22Rv1 (cell line): ENCODE measurements around the gene UBE3C.
"Not testable (repeated sequence)": the region's sequence is repeated elsewhere in the genome, so short reads cannot be mapped to it uniquely, and the experiment has no call there.

Experiments used
- H3K27ac ChIP-seq: fragments of 450-650 bp; 2 replicates; pipeline ENCODE4 v1.5.1; 2017
- ZFX ChIP-seq: fragments of 450-650 bp; IDR thresholded peaks from 2 replicates; pipeline ENCODE4 v1.6.1; 2017; ENCODE audit warnings: antibody characterized with exemption, borderline replicate concordance
- TF ChIP-seq, protein P1 (sequence below): fragments of 450-650 bp; IDR thresholded peaks from 2 replicates; pipeline ENCODE4 v1.5.1; 2017; ENCODE audit warnings: mild to moderate bottlenecking

UBE3C gene

DNA sequence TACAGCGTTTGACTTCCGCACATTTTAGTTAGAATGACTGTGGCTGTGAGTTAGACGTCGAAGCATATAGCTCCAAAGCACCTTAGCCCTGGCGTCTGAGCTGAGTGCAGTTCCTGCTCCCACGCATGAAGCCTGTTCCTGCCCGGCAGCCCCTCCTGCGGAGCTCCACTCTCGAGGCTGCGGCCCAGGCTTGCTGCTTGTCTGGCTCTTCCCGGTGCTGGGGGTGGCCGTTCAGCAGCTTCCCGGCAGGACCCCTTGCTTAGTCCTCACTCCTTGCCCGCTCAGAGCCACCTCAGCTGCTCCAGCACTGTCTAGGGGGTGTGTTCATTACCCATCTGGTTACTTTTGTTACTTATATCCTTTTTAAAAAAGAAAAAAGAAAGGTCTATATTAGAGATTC, 109.9 kb downstream of the UBE3C start:
- TF ChIP-seq, protein P1, sequence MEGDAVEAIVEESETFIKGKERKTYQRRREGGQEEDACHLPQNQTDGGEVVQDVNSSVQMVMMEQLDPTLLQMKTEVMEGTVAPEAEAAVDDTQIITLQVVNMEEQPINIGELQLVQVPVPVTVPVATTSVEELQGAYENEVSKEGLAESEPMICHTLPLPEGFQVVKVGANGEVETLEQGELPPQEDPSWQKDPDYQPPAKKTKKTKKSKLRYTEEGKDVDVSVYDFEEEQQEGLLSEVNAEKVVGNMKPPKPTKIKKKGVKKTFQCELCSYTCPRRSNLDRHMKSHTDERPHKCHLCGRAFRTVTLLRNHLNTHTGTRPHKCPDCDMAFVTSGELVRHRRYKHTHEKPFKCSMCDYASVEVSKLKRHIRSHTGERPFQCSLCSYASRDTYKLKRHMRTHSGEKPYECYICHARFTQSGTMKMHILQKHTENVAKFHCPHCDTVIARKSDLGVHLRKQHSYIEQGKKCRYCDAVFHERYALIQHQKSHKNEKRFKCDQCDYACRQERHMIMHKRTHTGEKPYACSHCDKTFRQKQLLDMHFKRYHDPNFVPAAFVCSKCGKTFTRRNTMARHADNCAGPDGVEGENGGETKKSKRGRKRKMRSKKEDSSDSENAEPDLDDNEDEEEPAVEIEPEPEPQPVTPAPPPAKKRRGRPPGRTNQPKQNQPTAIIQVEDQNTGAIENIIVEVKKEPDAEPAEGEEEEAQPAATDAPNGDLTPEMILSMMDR, result no peak
- no peak for TF ChIP-seq ZFX
- H3K27ac ChIP-seq, result no peak overlapping the region

DNA sequence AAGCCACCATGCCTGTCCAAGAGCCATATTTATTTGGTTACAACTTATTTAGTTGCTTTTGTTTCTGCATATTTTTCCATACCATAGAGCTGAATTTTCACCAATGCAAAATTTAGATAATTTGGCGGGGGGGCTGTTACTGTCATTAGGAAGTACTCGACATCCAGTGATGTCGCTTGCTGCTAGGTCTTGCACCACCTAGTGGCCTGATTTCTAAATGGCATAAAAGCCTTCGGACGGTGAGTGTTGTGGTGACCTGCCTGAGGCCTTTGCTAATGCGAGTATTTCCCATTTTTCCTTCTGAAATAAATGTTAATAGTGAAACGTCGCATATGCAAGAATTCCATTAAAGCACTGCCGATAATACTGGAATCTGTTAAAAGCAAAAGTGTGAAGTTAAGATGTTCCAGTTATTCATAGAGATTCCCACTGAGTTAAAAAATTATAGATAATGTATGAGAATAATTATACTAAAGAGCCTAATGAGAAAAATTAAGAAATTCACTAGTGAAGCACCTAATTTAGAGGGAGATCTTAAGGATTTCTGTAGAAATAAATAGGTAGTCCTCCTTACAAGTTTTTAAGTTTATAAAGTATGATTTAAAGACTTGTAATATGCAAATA, 112.0 kb downstream of the UBE3C start:
- TF ChIP-seq ZFX, result no peak
- TF ChIP-seq, protein P1, result peak; percentile 99
- H3K27ac ChIP-seq, result no peak overlapping the region

DNA sequence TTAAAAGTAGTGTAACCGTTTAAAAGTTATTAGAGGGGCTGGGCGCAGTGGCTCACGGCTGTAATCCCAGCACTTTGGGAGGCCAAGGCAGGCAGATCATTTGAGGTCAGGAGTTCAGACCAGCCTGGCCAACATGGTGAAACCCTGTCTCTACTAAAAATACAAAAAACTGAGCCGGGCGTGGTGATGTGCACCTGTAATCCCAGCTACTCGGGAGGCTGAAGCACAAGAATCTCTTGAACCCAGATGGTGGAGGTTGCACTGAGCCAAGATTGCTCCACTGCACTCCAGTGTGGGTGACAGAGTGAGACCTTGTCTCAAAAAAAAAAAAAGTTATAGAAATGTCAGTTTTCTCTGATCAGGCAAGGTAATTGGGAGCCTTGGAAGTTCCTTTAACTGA, 113.1 kb downstream of the UBE3C start:
- H3K27ac ChIP-seq, result not testable (repeated sequence)

DNA sequence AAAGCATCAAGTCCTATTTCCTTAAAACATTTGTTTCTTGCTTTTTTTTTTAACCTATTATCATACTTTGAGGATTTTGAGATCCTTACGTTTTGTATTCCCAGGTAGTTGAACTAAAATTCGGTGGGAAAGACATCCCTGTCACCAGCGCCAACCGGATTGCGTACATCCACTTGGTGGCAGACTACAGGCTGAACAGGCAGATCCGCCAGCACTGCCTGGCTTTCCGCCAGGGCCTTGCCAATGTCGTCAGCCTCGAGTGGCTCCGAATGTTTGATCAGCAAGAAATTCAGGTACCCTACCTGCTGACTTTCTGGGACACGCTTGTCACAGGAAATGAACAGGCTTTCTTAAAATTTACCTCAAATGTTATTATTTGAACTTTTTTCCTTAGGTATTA, 115.1 kb downstream of the UBE3C start:
- TF ChIP-seq ZFX, result no peak
- TF ChIP-seq, protein P1, result peak; percentile 87
- peak overlapping the region; percentile 9; the same call in 1 of the 2 replicates for H3K27ac ChIP-seq

DNA sequence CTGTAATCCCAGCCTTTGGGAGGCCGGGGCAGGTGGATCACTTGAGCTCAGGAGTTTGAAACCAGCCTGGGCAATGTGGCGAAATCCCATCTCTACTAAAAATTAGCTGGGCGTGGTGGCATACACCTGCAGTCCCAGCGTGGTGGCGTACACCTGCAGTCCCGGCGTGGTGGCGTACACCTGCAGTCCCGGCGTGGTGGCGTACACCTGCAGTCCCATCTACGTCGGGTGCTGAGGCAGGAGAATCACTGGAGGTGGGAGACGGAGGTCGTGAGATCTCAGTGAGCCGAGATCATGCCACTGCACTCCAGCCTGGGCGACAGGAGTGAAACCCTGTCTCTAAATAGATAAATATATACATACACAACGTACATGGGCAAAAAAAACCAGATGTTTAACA, 116.1 kb downstream of the UBE3C start:
- H3K27ac ChIP-seq, result not testable (repeated sequence)

DNA sequence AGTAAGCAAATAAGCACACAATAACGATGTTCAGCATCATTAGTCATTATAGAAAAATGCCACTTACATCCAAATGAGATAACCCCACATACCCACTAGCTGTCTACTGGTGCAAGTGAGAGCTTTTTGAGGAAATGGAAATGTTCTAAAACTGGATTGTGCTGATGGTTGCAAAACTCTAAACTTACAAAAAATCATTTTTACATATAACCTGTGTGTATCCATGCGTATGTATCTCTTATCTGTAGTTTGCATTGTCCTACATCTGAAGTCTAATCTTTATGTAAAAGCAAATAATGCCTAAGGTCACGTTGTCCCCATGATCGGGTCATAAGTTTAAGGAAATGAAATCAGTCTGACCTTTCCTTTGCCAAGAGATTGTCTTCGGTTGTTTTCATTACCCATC, 116.5 kb downstream of the UBE3C start:
- TF ChIP-seq, protein P1, result no peak
- TF ChIP-seq ZFX, result no peak

DNA sequence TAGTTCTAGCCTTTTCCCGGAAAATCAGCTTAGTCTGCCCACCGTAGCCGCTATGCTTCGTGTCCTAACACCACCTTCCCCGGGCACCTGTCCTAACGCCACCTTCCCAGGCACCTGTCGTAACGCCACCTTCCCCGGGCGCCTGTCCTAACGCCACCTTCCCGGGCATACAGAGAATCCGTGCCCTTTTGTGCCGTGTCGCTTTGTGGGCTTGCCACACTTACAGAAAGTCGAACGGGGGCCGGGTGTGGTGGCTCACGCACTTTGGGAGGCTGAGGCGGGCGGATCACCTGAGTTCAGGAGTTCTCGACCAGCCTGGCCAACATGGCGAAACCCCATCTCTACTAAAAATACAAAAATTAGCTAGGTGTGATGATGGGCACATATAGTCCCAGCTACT, 124.4 kb downstream of the UBE3C start:
- no peak for TF ChIP-seq ZFX
- TF ChIP-seq, protein P1, result no peak
- H3K27ac ChIP-seq, result no peak overlapping the region

More for the DNA sequence above, 116.5 kb downstream of the UBE3C start:
- H3K27ac ChIP-seq, result no peak overlapping the region

DNA sequence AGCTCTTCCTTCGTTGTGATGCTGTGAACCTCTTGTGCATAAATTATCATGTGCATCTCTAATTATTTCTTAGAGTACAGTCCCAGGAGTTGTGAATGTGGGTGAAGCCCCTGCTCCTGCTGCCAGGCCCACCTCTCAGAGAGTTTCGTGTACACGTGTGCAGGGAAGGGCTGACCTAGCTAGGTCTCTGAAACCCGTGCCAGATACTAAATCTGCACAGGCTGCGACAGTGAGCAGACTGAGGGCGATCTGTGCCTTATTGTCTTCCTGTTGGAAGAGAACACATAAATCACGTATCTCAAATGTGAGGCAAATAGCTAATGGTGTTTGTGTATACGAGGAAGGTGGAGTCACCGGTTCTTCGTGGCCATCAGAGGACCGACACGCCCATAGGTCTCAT, 126.3 kb downstream of the UBE3C start:
- H3K27ac ChIP-seq, result no peak overlapping the region
- TF ChIP-seq, protein P1, result no peak
- TF ChIP-seq ZFX, result no peak

DNA sequence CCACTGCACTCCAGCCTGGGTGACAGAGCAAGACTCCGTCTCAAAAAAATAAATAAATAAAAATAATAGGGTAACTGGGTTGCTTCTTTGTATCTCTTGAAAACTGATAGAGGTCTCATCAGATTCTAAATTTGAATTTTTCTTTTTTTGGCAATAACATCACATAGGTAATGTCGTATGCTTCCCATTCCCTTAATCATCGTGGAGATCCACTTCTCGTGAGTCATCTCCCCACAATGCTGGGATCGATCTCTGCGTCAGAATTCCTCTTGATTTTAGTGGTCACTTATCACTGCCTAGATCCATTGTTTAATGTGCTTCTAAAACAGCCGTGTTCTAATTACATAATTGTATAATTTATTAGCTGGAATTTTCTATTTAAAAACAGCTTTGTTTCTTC, 127.5 kb downstream of the UBE3C start:
- TF ChIP-seq ZFX, result no peak
- TF ChIP-seq, protein P1, result no peak
- no peak overlapping the region for H3K27ac ChIP-seq
